ENCODE measurements around the gene MED31.
"Not testable (repeated sequence)": the region's sequence is repeated elsewhere in the genome, so short reads cannot be mapped to it uniquely, and the experiment has no call there.

The MED31 gene

DNA sequence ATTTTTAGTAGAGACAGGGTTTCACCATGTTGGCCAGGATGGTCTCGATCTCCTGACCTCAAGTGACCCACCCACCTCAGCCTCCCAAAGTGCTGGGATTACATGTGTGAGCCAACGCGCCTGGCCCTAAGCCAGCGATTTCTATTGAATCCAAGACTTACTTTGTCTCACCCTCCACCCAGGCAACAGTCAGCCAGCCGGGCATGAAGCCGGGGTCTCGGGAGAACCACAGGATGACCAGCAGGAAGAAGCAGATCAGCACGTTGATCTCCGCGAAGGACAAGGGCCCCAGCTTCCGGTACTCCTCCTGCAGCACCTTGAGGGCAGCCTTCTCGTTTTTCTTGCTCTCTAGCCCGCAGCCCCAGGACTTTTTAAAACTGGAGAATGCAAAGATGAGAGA lies 44.2 kb upstream of the MED31 start:
- DNase-seq (ENCODE audit: low read depth): no peak
- H3K4me3 ChIP-seq (ENCODE audit: low read depth, low read length): no peak overlapping the region
- TF ChIP-seq, protein P1, sequence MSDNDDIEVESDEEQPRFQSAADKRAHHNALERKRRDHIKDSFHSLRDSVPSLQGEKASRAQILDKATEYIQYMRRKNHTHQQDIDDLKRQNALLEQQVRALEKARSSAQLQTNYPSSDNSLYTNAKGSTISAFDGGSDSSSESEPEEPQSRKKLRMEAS (IDR thresholded peaks at IDR 0.05; ENCODE audit: low read depth, low read length): no peak

DNA sequence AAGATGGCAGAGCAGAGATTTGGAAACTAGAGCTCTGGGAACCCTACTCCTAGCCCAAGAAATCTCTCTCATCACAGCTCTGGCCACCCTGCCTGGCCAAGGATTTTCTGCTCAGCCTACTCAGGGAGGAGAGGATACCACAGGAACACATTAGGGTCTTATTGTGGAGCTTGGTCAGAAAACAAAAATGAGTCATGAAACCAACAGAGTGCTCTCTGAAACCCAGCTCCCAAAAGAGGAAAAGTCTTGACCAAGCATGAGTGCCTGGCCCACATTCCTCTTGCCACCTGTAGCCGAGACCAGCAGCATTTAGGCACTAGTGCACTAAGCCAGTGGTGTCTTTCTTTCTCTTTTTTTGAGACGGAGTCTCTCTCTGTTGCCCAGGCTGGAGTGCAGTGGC lies 43.6 kb upstream of the MED31 start:
- no peak for TF ChIP-seq POLR2A (IDR thresholded peaks at IDR 0.05; ENCODE audit: extremely low read depth, insufficient read length)
- no peak for TF ChIP-seq MYC (IDR thresholded peaks at IDR 0.05; ENCODE audit: low read depth, low read length)
- TF ChIP-seq, protein P2, sequence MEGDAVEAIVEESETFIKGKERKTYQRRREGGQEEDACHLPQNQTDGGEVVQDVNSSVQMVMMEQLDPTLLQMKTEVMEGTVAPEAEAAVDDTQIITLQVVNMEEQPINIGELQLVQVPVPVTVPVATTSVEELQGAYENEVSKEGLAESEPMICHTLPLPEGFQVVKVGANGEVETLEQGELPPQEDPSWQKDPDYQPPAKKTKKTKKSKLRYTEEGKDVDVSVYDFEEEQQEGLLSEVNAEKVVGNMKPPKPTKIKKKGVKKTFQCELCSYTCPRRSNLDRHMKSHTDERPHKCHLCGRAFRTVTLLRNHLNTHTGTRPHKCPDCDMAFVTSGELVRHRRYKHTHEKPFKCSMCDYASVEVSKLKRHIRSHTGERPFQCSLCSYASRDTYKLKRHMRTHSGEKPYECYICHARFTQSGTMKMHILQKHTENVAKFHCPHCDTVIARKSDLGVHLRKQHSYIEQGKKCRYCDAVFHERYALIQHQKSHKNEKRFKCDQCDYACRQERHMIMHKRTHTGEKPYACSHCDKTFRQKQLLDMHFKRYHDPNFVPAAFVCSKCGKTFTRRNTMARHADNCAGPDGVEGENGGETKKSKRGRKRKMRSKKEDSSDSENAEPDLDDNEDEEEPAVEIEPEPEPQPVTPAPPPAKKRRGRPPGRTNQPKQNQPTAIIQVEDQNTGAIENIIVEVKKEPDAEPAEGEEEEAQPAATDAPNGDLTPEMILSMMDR (IDR thresholded peaks at IDR 0.05; ENCODE audit: low read depth, low read length): no peak

DNA sequence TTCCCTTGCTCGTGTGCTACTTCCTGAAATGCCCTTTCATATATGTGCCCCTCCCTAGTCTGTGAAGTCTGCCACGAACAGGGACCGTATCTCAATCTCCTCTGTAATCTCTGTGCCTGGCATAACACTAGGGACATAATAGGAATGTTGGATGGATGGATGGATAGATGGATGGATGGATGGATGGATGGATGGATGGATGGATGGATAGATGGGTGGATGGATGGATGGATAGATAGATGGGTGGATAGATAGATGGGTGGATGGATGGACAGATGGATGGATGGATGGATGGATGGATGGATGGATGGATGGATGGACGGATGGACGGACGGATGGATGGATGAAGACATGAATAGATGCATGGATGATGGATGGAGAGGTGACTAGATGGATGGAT lies 40.6 kb upstream of the MED31 start:
- H3K4me3 ChIP-seq (ENCODE audit: low read depth, low read length); DNase-seq (ENCODE audit: low read depth): not testable (repeated sequence)

More for the DNA sequence above, 43.6 kb upstream of the MED31 start:
- H3K4me3 ChIP-seq (ENCODE audit: low read depth, low read length): no peak overlapping the region
- DNase-seq (ENCODE audit: low read depth): no peak

DNA sequence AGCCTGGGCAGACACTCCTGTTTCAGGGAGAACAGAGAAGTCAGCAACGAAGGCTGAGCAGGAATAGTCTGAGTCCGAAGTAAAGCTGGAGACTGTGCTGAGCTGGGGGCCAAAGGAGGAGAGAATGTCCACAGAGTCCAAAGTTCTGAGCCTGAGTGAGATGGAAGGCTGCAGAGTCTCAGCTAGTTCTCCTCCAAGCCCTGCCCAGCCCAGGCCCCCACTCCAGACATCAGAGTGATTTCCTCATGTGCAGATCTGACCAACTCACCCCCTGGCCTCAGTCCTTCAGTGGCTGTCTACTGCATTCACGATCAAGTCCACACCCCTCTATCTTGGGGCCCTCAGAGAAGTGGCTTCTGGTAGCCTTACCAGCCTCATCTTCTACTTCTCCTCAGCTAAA lies 40.1 kb upstream of the MED31 start:
- TF ChIP-seq, protein P1 (IDR thresholded peaks at IDR 0.05; ENCODE audit: low read depth, low read length): no peak
- TF ChIP-seq MYC (IDR thresholded peaks at IDR 0.05; ENCODE audit: low read depth, low read length): no peak
- no peak for TF ChIP-seq POLR2A (IDR thresholded peaks at IDR 0.05; ENCODE audit: extremely low read depth, insufficient read length)
- TF ChIP-seq, protein P2 (IDR thresholded peaks at IDR 0.05; ENCODE audit: low read depth, low read length): no peak
- H3K4me3 ChIP-seq (ENCODE audit: low read depth, low read length): no peak overlapping the region
- no peak for DNase-seq (ENCODE audit: low read depth)

DNA sequence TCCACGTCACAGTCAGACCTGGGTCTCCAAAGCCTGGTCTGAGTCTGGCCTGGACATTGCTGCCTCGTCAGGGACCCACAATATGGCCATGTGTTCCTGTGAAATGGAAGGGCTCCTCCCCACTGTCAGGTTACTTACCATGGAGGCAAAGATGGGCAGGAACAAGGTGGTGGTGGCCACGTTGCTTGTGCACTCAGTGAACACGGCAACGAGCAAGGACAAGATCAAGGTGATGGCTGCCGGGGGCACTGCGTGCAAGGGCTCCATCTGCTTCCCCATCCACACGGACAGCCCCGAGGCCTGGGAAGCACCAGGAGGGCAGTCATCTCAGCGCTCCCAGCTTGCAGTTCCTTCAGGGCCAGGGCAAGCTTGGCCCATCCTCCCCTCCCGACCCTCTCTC lies 39.2 kb upstream of the MED31 start:
- DNase-seq (ENCODE audit: low read depth): no peak
- TF ChIP-seq POLR2A (IDR thresholded peaks at IDR 0.05; ENCODE audit: extremely low read depth, insufficient read length): no peak
- no peak for TF ChIP-seq MYC (IDR thresholded peaks at IDR 0.05; ENCODE audit: low read depth, low read length)
- TF ChIP-seq, protein P1 (IDR thresholded peaks at IDR 0.05; ENCODE audit: low read depth, low read length): no peak
- TF ChIP-seq, protein P2 (IDR thresholded peaks at IDR 0.05; ENCODE audit: low read depth, low read length): no peak
- no peak overlapping the region for H3K4me3 ChIP-seq (ENCODE audit: low read depth, low read length)

DNA sequence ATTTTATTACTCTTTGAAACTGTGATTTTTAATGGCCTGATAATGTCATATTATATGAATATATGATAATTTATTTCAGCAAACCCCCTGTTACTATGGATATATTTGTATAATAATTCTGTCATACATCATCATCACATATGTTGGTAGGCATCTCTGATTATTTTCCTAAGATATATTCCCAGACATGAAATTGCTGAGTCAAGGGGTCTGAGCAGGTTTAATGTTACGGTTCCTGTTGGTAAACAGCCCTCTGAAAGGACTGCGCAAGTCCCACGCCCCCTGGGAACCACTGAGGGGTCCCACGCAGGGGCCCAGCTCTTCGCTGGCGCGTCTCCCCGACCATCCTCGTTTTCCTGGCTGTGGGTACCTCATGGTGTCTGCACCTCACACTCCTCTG lies 37.5 kb upstream of the MED31 start:
- TF ChIP-seq, protein P2 (IDR thresholded peaks at IDR 0.05; ENCODE audit: low read depth, low read length): no peak
- TF ChIP-seq, protein P1 (IDR thresholded peaks at IDR 0.05; ENCODE audit: low read depth, low read length): no peak
- TF ChIP-seq MYC (IDR thresholded peaks at IDR 0.05; ENCODE audit: low read depth, low read length): no peak
- no peak for TF ChIP-seq POLR2A (IDR thresholded peaks at IDR 0.05; ENCODE audit: extremely low read depth, insufficient read length)
- DNase-seq (ENCODE audit: low read depth): no peak
- H3K4me3 ChIP-seq (ENCODE audit: low read depth, low read length): no peak overlapping the region

DNA sequence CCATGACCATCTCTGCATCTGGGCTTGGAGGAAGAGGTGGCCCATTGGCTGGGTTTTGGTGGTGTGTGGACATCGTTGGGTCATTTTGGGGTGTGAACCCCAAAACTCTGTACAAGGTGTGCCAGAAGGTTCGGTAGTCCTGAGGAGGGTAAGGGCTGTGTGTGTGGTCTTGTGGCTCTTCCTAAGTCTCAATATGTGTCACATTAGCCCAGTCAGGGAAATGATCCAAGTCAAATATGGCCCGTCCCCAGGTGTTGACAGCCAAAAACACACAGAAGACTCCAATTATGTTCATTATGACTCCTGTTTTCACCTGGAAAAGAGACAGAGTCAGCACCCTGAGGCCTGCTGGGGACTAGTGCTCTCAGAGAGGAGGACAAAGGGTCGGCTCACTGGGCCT lies 34.6 kb upstream of the MED31 start:
- TF ChIP-seq POLR2A (IDR thresholded peaks at IDR 0.05; ENCODE audit: extremely low read depth, insufficient read length): no peak
- TF ChIP-seq, protein P2 (IDR thresholded peaks at IDR 0.05; ENCODE audit: low read depth, low read length): no peak
- TF ChIP-seq MYC (IDR thresholded peaks at IDR 0.05; ENCODE audit: low read depth, low read length): no peak
- TF ChIP-seq, protein P1 (IDR thresholded peaks at IDR 0.05; ENCODE audit: low read depth, low read length): no peak
- no peak overlapping the region for H3K4me3 ChIP-seq (ENCODE audit: low read depth, low read length)
- no peak for DNase-seq (ENCODE audit: low read depth)
